GM21786 (cell line): ENCODE results near the gene PLCL2.

Experiments
- ATAC-seq: cut with Tn5 transposase; IDR thresholded peaks from one replicate; pipeline ENCODE4 v1.9.1; 2021; ENCODE audit not compliant: unreplicated experiment

Gene PLCL2

DNA sequence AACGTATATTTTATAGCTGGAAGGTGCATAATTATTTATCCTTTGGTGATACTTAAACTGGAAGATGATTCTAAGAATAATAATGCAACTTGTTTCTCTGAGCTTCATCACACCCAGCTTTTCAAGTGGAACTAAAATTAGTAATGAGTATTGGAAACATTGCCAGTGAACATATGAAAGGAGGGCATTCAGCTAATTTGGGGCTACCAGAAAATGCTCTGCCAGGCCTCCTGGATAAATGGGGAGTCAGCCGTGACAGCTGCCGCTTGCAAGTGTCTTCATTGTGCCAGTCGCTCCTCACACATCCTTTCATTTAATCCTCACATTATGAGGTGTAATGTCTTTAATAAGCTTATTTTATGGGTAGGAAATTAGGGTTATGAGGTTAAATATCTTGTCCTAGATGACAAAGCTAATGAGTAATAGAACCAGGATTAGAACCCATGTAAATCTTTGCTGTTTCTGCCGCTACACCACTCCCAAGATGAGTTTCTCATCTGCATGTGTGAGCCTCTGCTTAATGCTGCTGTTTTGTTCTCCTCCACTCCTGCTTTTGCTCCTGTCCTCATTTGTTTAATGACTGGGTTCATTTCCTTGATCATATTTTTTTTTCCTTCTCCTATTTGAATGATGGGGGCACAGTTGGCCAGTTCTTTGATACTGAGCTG is 155.7 kb downstream of the PLCL2 start:
- ATAC-seq, result no peak

DNA sequence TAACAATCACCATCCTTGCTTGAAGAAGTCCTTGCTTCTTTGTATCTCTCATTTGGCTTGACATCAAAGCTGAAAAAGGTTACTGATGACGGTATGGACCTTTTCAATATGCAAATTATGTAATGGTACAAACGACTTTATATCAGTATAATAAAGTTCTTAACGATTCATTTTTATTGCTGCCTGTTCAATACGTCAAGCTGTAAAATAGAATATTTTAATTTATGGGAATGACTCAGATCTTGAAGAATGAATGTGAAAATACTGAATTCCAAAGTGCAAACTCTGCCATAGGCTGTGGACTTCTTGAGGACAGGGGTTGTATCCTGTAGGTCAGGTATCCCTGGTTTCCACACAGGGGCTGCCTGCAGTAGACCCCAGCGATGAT is 156.2 kb downstream of the PLCL2 start:
- ATAC-seq, result no peak

DNA sequence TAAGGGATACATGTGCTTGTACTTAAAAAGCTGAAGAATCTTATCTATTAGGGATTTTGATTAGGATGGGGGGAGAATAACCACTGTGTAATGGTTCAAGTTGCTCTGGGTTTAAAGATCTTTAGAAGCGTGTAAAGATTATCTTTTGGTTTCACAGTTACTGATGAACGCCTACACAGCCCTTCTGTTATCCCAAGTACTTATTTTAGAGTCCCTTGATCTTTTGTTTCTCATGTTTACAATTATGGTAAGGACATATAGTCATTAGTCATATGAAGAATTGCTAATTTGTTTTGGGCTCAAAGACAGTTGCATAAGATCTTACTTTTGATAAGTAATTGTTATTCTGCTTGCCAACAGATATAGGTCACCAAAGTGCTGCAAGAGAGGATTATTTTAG is 160.1 kb downstream of the PLCL2 start:
- peak; percentile 86 for ATAC-seq

DNA sequence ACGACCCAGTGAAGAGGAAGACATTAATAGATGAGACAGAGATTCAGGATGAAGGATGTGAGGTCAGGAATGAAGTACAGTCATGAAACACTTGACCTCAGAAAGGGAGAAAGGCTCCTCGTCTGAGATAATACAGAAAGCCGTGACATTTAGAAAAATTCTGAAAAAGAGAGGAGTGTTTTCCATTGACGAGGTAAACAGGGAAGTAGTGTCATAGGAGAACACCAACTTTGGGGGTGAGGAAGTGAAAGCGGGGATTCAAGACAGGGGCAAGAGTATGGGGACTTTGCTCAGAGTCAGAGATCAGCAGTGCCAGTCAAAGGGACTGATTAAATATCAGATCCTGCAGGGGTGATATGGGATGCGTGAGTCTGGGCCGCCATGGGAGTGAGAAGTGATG is 160.9 kb downstream of the PLCL2 start:
- ATAC-seq, result no peak

DNA sequence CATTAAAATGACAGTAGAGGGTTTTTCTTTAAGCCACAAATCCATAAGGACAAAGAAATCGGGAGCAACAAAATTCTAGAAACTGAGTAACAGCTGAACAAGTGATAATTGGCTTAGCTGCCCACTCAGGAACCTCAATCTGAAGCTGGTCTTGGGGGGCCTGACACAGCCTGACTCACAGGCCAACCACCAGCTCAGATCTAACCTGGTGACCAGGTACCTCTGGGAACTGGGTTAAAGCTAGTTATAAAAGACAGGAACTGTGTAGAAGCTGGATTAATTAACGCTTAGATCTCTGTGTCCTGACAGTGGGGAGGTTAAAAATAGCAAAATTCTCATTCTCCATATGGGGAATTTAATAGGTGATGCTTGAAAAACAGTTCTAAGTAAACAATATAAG is 161.9 kb downstream of the PLCL2 start:
- ATAC-seq, result no peak

DNA sequence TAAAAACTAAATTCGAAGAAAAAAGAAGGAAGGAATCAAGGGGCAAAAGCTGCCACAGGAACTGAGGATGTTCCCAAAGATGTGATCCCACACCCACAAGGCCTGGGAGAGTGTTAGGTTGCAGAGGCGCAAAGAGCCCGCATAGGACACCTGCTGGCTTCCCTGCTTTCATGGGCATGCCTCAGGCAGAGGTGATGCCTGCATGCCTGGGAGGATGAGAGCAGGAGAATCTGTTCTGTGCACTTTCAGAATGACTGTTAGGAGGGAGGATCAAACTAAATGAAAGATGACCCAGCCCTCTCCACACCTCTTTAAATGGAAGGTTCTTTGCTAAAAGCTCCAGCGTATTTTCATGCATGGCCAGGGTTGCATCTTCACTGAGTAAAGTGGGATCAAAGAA is 162.4 kb downstream of the PLCL2 start:
- ATAC-seq, result no peak

DNA sequence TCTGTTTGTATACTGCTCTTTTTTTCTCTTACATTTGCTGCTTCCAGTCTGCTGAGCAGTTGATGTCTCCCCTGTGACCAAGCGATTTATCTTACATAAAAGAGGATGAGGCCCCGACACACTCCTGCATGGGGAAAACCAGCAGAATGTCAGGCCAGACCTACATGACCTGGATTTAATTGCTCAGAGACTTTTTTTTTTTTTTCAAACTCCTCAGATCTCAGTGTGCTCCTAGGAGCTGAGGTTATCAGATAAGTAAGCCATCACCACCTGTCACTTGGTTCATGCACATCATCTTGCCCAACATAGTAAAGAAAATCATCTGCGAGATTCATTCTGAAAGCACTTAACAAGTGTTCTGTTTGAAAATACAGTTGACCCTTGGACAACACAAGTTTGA is 163.1 kb downstream of the PLCL2 start:
- no peak for ATAC-seq

DNA sequence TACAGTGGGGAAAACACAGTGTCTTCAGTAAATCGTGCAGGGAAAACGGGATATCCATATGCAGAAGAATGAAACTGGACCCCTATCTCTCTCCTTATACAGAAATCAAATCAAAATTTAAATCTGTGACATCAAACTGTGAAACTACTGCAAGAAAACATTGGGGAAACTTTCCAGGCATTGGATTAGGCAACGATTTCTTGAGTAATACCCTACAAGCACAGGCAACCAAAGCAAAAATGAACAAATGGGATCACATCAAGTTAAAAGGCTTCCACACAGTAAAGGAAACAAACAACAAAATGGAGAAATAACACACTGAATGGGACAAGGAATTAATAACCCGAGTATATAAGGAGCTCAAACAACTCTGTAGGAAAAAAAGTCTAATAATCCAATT is 165.3 kb downstream of the PLCL2 start:
- ATAC-seq, result no peak

DNA sequence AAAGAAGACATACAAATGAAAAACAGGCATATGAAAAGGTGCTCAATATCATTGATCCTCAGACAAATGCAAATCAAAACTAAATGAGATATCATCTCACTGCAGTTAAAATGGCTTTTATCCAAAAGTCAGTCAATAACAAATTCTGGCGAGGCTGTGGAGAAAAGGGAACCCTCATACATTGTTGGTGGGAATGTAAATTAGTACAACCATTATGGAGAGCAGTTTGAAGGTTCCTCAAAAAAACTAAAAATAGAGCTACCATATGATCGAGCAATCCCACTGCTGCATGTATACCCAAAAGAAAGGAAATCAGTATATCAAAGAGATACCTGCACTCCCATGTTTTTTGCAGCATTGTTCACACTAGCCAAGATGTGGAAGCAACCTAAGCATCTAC is 165.8 kb downstream of the PLCL2 start:
- ATAC-seq, result no peak

DNA sequence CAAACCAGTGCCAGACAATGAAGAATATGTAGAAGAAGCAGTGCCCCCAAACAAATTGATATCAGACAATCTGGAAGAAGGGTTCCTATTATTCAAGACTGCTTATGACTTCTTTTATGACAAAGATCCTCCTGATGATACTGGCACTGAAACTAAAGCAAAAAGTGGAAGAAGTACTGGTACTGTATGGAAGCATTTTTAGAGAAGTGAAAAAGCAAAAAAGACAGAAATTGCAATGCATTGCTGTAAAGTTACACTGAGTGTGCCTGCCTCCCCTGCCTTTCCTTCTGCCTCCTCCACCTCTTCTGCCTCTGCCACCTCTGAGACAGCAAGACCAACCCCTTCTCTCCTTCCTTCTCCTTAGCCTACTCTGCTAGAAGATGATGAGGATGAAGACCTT is 167.6 kb downstream of the PLCL2 start:
- peak; percentile 72 for ATAC-seq

DNA sequence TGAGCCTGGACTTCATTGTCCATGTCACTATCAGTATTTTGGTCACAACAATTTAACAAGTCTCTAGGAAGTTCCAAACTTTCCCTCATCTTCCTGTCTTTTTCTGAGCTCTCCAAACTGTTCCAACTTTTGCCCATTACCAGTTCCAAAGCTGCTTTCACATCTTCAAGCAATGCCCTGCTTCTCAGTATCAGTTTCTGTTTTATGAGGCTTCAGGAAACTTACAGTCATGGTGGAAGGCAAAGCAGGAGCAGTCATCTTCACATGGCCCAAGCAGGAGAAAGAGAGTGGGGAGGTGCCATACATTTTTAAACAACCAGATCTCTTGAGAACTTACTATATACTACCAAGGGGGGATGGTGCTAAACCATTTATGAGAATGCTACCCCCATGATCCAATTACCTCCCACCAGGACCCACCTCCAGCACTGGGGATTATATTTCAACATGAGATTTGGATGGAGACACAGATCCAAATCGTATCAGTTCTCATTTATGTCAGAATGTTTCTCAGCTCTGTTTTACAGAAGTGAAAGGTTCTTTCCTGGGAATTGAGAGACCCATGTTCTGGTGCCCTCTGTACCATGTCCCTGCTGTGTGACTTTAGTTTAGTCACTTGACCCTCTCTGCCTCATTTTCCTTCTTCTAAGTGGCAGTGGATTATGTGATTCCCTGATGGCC is 169.7 kb downstream of the PLCL2 start:
- ATAC-seq, result no peak

DNA sequence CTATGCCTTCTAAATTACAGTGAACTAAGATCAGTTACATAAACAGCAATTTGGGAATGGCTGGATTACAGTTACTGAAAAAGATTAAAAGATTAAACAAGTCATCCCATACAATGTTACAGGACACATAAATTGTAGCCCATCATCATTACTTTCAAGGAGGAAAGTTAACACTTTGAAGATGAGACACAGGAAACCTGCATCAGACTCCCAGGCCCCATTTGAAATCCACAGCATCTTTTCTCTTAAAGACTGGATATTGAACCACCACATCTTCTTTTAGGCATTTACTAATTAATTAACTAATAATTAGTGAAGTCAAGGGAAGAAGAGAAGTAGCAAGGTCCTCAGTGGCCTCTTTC is 170.2 kb downstream of the PLCL2 start:
- no peak for ATAC-seq

DNA sequence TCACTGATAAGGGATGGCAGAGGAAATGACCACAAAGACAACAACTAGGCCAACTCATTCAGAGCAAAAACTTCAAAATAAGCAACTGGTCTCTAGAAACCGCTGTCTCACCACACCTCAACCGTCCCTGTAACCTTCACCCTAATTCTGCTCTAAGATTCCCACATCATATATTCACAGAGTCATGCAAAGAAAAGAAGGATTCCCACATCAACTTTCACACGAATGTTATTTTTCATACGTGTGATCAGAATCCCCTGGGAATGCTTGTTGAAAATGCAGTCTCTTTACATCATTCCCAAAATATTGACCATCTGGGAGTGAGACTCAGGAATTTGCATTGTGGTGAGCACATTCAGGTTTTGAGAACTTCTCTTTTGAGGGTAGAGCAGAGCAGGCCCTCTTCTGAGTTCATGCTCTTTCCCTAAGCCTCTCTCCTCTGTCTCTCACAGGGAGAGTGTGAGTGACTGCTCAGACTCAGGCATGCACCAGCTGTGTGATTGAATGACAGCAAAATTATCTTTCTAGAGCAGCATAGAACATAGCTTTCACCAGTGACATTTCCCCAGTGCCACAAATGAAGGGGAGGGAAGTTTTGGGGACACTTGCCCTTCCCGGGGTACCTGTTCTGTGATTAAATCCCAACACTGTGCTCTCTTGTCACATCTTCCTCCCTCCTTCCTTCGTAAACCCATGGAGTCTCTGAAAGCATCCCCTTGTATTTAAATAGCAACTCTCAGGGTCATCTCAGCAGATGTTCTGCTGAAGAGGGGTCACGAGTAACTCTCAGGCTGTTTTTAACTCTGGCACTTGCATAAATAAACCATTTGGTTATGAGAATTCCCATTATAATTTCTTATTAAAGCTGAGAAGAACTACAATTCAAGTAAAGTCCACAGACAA is 170.9 kb downstream of the PLCL2 start:
- ATAC-seq, result peak; percentile 56

DNA sequence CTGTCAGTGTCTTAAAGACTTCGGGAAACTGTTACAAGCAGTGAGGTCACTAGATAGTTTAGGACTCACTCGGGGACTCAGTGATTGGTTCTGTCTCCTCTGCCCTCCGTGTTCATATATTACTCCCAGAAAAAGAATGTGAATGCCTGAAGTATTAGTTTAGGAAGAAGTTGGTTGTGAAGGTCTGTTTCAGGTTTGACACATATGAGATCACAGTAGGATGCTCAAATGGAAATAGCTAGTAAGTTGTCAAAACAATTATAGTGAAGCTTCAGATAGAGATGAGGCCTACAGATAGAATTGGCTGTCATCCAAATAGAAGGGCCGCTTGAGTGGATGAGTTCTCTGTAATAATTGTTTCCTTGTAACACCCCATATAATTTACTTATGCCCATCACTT is 172.6 kb downstream of the PLCL2 start:
- no peak for ATAC-seq

DNA sequence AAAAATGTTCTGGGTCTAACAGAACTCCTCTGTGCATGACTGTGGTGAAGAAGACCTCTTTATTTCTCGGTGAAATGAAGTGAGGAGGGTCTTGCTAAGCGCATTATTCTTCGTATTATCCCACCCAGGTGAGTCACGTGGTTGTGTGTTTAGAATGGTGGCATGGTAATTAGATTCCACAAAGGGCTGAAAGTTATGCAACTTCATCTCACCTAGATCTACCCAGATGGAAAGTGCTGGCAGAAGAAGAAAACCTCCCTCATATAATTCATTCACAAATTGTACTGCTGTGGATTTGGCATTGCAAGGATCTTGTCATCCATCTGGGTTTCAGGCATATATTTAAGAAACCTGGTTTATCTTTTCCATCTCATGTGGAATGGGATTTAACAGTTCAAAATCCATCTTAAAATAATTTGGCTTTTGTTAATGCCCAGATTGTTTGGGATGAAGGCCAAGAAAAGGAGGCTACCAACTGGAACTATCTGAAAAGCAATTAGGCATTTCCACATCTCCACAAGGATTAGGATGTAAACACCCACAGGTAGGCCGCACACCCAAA is 175.3 kb downstream of the PLCL2 start:
- no peak for ATAC-seq

DNA sequence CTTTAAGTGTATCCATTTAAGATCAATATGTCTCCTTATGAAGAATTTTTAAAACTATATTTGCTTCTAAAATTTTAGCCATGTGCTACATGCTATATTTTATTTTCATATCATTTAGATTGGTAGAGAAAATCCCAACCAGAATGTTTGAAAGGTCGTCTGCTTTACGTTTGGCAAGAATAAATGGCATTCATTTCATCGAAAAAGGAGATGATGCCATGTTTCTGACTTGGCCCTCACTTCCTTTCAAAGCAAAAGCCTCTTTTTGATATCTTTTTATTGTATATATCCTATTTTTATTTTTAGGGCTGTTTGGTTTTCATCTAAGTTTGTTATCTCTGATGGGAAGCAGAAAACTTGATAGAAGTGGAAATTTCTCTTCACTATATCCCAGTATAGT is 176.2 kb downstream of the PLCL2 start:
- no peak for ATAC-seq

DNA sequence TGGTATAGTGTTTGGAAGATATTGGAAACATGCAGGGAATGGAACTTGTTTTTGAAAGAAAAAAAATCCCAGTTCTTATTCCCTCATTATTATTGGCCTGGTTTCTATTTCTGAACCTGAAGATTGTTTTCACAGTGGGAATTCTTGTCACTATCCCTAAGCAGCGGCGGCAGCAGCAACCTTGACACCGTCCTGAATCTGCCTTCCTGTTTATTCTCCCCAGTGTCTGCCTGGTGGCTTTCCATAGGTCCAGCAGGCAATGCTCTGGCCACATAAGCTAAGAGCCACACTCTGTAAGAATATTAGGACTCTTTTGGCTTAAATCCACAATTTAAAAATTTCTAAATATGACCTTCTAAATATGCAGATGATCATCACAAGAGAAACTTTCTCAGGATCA is 178.0 kb downstream of the PLCL2 start:
- ATAC-seq, result no peak

DNA sequence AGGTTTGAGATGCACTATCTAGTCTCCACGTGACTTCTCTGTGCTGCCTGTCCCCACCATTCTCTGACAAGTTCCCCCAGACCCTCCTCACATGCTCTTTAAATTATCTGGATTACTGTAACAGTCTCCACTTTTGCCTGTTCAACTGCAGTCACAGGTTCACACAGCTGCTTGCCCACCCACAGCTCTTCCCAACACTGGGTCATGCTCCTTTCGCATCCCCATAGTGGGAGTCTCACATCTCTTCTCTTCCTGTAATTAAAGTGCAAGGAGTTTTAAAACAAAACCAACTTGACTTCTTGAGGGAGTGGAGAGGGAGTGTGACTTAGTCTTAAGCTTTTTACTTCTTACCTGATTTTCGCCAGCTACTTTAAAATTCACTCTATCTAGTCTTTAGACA is 178.8 kb downstream of the PLCL2 start:
- ATAC-seq, result no peak

DNA sequence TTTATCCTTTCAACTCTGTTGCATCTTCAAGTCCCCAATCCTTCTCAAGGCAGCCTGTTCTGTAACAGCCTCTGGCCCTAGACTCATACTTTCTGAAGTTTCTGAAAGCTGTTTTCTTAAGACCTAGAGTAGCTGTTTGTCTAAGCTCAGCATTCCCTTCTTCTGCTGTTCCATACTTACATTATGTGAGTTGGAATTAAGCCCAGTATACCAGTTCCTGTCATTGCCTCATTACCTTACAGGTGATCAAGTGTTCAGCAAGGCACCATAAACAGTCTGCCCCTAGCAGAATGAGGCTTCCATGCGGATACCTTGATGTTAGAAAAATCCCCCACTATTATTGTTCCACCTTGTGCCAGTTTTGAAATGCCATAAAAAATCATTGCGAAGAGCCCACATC is 180.6 kb downstream of the PLCL2 start:
- ATAC-seq, result no peak

DNA sequence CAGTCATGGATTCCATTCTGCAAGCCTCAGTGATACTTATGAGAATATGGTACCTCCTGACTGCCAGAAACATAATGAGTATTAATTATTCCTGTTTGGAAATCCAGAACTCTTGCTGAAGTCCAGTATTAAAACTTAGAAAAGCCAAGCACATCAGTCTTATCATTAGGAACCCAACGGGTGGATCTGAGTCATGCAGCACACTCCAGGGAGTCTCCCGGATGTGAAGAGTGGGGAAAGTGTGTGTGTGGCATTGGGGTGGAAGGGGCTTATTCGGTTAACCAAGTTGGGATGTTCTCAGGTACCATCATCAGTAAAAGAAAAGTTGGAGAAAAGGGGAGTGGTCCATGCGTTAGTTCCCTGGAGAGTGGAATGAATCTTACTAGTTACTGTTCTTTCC is 181.1 kb downstream of the PLCL2 start:
- ATAC-seq, result no peak

DNA sequence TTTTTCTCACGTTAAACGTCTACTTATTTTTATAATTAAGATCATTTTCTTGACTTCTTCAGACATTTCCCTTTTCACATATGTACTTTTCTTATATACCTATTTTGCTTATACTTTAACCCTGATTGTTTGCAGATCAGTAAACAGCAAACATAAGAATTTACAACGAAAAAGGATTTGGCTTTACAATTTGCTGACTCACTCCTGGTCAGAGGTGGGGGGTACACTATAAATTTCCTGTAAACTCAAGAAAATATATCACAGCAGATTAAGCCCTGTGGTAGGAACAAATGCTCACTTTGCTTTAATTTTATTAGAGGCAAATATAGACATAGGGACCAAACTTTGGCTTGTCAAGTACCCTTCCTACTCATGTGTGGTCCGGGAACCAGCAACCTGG is 185.0 kb downstream of the PLCL2 start:
- ATAC-seq, result no peak
